Lower lobe of right lung (tissue), 2 donors: ENCODE data around the gene KIF13A. TPM values are rescaled to one million over a fixed set of nuclear protein-coding genes. Genes with fewer than 3 reads are reported as not detected.
A peak's percentile ranks its signal among the peaks of the same experiment; 100 is the strongest.

ENCODE experiments used
- ATAC-seq, 2 donors: fragments of 200-7000 bp; cut with Tn5 transposase; one replicate each; pipeline ENCODE4 v1.9.1; 2020 to 2022; ENCODE audit warnings: mild to moderate bottlenecking in 2 of 2, moderate library complexity in 2 of 2
- DNase-seq: peaks from one replicate; pipeline ENCODE4 v3.0.0-alpha.2; 2020
- H3K27ac ChIP-seq: fragments of 200-600 bp; one replicate; pipeline ENCODE4 v1.8.0; 2022
- H3K27me3 ChIP-seq: fragments of 200-600 bp; one replicate; pipeline ENCODE4 v1.8.0; 2022; ENCODE audit warnings: low read depth
- H3K36me3 ChIP-seq: fragments of 200-600 bp; one replicate; pipeline ENCODE4 v1.8.0; 2022; ENCODE audit warnings: mild to moderate bottlenecking
- H3K4me1 ChIP-seq: fragments of 200-600 bp; one replicate; pipeline ENCODE4 v1.8.0; 2022
- H3K4me3 ChIP-seq: fragments of 200-600 bp; one replicate; pipeline ENCODE4 v1.8.0; 2022; ENCODE audit warnings: mild to moderate bottlenecking
- H3K9me3 ChIP-seq: fragments of 200-600 bp; one replicate; pipeline ENCODE4 v1.8.0; 2022
- intact Hi-C: fragments of 100-400 bp; cut with DNase I; formaldehyde crosslinking; loops from one replicate; pipeline ENCODE4 v1.11.0; 2022
- total RNA-seq: library from RNA; stranded (reverse); fragmentation: NEBNext Ultra II Directional; extraction: Animal tissue kit (Norgen Biotek cat#: 25700); gene quantifications from one replicate; pipeline ENCODE4 v1.2.1, GENCODE V29; 2021
- TF ChIP-seq, protein P1 (sequence below): fragments of 200-600 bp; IDR thresholded peaks from one replicate; pipeline ENCODE4 v1.8.0; 2022; ENCODE audit warnings: antibody characterized with exemption, mild to moderate bottlenecking
- donor health status: DM: no; HTN: yes; CAD: no; lungs with severe emphysema.

The KIF13A gene
- total RNA-seq, 1 donor from 2014 or later, result 55.2 TPM

- no peak for ATAC-seq
- peaks cover 79% of the 10 kb centered on the region for H3K4me1 ChIP-seq
- H3K27ac ChIP-seq, result peak overlapping the region; percentile 61
- H3K36me3 ChIP-seq, result no peaks in the 10 kb centered on the region
- intact Hi-C loops, result no loop called here
- H3K27me3 ChIP-seq, result no peaks in the 10 kb centered on the region
- H3K9me3 ChIP-seq, result no peaks in the 10 kb centered on the region
- no peak overlapping the region for H3K4me3 ChIP-seq
- TF ChIP-seq, protein P1, sequence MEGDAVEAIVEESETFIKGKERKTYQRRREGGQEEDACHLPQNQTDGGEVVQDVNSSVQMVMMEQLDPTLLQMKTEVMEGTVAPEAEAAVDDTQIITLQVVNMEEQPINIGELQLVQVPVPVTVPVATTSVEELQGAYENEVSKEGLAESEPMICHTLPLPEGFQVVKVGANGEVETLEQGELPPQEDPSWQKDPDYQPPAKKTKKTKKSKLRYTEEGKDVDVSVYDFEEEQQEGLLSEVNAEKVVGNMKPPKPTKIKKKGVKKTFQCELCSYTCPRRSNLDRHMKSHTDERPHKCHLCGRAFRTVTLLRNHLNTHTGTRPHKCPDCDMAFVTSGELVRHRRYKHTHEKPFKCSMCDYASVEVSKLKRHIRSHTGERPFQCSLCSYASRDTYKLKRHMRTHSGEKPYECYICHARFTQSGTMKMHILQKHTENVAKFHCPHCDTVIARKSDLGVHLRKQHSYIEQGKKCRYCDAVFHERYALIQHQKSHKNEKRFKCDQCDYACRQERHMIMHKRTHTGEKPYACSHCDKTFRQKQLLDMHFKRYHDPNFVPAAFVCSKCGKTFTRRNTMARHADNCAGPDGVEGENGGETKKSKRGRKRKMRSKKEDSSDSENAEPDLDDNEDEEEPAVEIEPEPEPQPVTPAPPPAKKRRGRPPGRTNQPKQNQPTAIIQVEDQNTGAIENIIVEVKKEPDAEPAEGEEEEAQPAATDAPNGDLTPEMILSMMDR, result no peak
- no peak for DNase-seq
Measured at GRCh38 chr6:17928514-17929430, 58.7 kb downstream of the KIF13A start.

DNA sequence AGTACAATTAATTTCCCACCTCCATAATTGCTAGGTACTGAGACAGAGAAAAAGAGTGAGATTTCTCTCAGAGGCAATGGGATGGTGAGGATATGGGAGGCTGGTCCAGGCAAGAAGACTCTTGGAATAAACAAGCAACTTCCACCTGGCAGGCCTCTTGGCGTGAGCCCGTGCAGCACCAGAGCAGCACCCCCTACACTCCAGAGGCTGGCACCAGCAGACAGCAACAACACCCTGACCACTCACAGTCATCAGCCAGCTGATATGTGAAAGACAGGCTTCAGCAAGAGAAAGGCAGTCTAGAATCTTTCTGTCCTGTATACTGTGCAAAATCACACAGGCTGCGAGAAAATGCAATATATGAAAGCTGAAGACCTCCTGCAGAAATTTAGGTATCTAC lies 59.7 kb downstream of the KIF13A start:
- DNase-seq, result no peak
- Histone ChIP-seq H3K4me1 (peaks cover 79% of the 10 kb centered on the region), H3K27me3 (no peaks in the 10 kb centered on the region), H3K36me3 (no peaks in the 10 kb centered on the region), H3K9me3 (no peaks in the 10 kb centered on the region), H3K4me3 (no peak overlapping the region), H3K27ac (no peak overlapping the region)
- no peak for ATAC-seq
- intact Hi-C loops, result no loop called here
- TF ChIP-seq, protein P1, result no peak

GRCh38 chr6:17923401-17923863 lies 64.0 kb downstream of the KIF13A start:
- ATAC-seq (no peak), DNase-seq (no peak)
- Histone ChIP-seq H3K4me3 (no peak overlapping the region), H3K27me3 (no peaks in the 10 kb centered on the region), H3K9me3 (no peaks in the 10 kb centered on the region), H3K36me3 (no peaks in the 10 kb centered on the region), H3K4me1 (peaks cover 51% of the 10 kb centered on the region), H3K27ac (peak overlapping the region; percentile 51)
- TF ChIP-seq, protein P1, result no peak
- intact Hi-C loops, result no loop called here

DNA sequence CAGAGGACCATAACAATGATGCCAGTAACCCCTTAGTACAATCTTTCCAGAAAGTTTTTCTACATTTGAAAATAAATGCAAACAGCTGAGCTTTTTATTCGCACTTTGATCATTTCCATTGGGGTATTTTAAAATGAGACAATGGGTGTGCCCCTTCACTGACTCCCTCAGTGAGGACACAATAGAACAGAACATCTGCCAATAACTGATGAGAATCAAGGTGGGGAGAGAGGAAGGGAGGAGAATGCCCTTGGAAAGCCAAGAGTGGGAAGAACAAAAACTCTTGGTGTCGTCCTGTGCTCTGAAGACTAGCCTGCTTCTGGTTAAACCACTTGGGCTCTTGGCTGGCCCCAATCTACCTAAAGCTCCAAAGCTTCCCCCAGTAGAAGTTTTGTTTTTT lies 66.0 kb downstream of the KIF13A start:
- DNase-seq (no peak), ATAC-seq (no peak)
- intact Hi-C loops, result no loop called here
- Histone ChIP-seq H3K36me3 (no peaks in the 10 kb centered on the region), H3K4me1 (peaks cover 59% of the 10 kb centered on the region), H3K27me3 (no peaks in the 10 kb centered on the region), H3K27ac (no peak overlapping the region), H3K9me3 (no peaks in the 10 kb centered on the region), H3K4me3 (no peak overlapping the region)
- TF ChIP-seq, protein P1, result no peak

DNA sequence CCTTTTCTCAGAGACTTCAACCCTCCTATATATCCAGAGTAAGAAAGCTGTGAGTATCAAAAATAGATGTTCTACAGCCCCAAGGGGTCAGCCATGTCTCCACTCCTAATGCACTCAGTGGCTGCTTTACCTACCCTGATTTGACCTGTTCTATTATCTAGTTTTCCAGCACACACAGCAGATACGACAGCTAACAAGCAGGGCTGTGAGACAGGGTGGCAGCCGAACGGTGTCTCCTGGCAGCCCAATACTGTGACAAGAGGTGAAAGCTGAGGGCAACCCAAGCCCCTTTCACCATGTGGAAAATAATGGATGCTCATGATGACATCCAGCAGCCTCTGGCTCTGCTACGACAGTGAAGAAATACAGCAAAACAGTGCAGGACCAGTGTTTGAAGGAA lies 67.9 kb downstream of the KIF13A start:
- no peak overlapping the region for H3K4me3 ChIP-seq
- intact Hi-C loops, result no loop called here
- H3K9me3 ChIP-seq, result no peaks in the 10 kb centered on the region
- no peak overlapping the region for H3K27ac ChIP-seq
- no peak for ATAC-seq
- no peak for DNase-seq
- H3K4me1 ChIP-seq, result peaks cover 44% of the 10 kb centered on the region
- H3K27me3 ChIP-seq, result no peaks in the 10 kb centered on the region
- H3K36me3 ChIP-seq, result no peaks in the 10 kb centered on the region
- TF ChIP-seq, protein P1, result no peak
